GM12873 (cell line): ENCODE measurements around the gene FAAH.
A peak's percentile ranks its signal among the peaks of the same experiment; 100 is the strongest.

Source experiments
- CTCF ChIP-seq: IDR thresholded peaks from 2 replicates; pipeline ENCODE4 v1.5.1; 2012; ENCODE audit warnings: low read depth, mild to moderate bottlenecking, moderate library complexity, low read length, control low read depth; ENCODE audit not compliant: insufficient read depth; ENCODE audit errors: missing control alignments

FAAH gene

DNA sequence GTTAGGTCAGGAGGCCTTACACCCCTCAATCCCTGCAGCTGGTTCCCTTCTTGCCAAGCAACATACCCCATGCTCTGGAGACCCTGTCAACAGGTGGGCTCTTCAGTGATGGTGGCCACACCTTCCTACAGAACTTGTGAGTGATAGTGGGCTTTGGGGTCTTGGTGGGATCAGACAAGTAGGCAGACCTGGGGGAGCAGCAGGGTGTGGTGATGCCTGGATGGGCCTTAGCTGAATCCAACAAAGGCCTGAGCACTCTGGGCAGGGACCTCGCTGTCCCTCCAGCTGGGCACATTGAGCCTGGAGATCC is 14.9 kb downstream of the FAAH start:
- no peak for TF ChIP-seq CTCF

GRCh38 chr1:46410156-46411009 is 16.3 kb downstream of the FAAH start:
- no peak for TF ChIP-seq CTCF

- TF ChIP-seq CTCF = peak; percentile 5
Observed at GRCh38 chr1:46411010-46411405, 16.9 kb downstream of the FAAH start.

DNA sequence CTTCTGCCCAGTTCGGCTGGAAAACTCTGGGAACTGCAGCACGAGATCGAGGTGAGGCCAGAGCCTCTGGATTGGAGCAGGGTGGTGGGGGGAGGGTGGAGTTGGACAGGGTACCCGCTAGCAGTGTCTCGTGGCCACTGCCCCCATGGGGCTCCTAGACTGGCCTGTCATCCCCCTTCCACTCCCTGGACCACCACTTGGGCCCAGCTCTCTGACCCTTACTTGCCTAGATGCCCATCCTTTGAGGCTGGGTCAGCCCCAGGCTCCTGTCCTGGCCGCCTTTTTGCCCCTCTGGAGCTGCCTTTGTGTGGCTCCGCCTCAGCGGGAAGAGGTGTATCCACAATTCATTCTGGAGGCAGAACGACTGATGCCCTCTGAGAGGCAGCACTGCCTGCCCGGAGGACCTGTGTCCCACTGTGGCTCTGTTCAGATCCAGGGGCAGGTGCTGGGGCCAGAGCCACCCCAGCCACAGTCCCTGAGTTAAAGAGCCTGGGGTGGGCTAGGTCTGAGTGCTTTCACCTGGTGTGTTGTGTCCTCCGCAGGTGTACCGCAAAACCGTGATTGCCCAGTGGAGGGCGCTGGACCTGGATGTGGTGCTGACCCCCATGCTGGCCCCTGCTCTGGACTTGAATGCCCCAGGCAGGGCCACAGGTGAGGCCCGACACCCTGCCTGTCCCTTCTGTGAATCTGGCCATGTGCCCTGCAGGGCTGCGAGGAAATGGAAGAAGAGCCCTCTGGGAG is 17.7 kb downstream of the FAAH start:
- TF ChIP-seq CTCF = peak; percentile 68

- TF ChIP-seq CTCF = no peak
Observed at GRCh38 chr1:46412893-46413595, 18.9 kb downstream of the FAAH start.

DNA sequence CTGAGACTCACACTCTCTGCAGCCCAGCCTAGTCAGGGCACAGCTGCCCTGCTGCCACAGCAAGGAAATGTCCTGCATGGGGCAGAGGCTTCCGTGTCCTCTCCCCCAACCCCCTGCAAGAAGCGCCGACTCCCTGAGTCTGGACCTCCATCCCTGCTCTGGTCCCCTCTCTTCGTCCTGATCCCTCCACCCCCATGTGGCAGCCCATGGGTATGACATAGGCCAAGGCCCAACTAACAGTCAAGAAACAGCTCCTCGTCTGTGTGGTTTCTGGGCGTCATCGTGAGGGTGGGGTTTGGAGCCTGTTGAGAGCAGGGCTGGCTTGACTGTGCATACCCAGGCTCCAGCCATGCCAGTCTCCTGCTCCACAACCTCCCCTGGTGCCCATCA is 19.5 kb downstream of the FAAH start:
- peak; percentile 49 for TF ChIP-seq CTCF

- TF ChIP-seq CTCF = no peak
Observed at GRCh38 chr1:46415514-46415913, 21.4 kb downstream of the FAAH start.
